OCI-LY7 (cell line): ENCODE measurements around the gene CDKAL1.

Source experiments
- EZH2phosphoT487 ChIP-seq: fragments of 200-600 bp; sonication (generic); IDR thresholded peaks from 2 replicates; pipeline ENCODE4 v1.6.1; 2018; ENCODE audit warnings: low read depth, borderline replicate concordance, mild to moderate bottlenecking, mixed run types, antibody characterized with exemption, low read length, moderate library complexity, mixed read lengths
- TF ChIP-seq, protein P1 (sequence below): fragments of 200-600 bp; sonication (generic); conservative IDR thresholded peaks from 2 replicates; pipeline ENCODE4 v1.5.1; 2014; ENCODE audit warnings: mild to moderate bottlenecking, antibody characterized with exemption, low read length, moderate library complexity, mixed read lengths

DNA sequence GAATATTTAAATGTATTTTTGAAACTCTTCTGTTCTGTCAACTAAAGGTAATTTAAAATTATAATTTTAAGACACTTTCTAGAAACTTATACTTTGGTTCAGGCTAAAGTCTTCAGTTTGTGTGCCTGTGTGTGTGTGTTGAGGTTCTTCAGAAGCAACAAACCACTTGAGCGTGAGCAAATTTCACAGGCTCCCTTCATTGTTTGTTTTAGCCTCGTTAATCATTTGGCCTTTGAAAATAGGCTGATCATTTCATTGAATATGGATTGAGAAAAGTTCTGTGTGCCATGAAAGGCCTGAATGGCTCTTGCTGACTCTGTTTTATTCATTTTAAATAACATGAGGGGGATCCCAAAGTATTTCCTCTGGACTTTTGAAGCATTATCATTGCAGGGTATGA is 420.1 kb downstream of the CDKAL1 start:
- TF ChIP-seq, protein P1, sequence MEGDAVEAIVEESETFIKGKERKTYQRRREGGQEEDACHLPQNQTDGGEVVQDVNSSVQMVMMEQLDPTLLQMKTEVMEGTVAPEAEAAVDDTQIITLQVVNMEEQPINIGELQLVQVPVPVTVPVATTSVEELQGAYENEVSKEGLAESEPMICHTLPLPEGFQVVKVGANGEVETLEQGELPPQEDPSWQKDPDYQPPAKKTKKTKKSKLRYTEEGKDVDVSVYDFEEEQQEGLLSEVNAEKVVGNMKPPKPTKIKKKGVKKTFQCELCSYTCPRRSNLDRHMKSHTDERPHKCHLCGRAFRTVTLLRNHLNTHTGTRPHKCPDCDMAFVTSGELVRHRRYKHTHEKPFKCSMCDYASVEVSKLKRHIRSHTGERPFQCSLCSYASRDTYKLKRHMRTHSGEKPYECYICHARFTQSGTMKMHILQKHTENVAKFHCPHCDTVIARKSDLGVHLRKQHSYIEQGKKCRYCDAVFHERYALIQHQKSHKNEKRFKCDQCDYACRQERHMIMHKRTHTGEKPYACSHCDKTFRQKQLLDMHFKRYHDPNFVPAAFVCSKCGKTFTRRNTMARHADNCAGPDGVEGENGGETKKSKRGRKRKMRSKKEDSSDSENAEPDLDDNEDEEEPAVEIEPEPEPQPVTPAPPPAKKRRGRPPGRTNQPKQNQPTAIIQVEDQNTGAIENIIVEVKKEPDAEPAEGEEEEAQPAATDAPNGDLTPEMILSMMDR: no peak
- no peak for TF ChIP-seq EZH2phosphoT487
